ENCODE data around the gene ZNF783.

DNA sequence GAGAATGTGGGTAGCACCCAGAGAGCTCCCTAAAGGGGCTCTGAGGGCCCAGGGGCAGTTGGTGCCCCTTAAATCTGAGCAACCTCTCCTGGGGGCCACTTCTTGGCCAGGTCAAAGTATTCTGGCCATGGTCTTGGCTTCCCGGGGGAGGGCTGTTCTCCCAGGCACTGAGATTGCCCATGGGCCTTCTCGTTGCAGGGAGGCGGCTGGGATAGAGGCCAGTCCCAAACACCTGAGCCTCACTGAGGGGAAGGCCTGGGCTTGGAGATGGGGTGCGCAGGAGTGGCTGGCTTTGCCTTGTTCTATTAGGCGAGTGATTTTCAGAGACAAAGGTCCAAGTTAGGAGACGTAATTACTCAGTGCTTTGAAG lies 33.5 kb downstream of the ZNF783 start:
- no peak for TF ChIP-seq POLR2A (IDR thresholded peaks at IDR 0.05)
- TF ChIP-seq, protein P1, sequence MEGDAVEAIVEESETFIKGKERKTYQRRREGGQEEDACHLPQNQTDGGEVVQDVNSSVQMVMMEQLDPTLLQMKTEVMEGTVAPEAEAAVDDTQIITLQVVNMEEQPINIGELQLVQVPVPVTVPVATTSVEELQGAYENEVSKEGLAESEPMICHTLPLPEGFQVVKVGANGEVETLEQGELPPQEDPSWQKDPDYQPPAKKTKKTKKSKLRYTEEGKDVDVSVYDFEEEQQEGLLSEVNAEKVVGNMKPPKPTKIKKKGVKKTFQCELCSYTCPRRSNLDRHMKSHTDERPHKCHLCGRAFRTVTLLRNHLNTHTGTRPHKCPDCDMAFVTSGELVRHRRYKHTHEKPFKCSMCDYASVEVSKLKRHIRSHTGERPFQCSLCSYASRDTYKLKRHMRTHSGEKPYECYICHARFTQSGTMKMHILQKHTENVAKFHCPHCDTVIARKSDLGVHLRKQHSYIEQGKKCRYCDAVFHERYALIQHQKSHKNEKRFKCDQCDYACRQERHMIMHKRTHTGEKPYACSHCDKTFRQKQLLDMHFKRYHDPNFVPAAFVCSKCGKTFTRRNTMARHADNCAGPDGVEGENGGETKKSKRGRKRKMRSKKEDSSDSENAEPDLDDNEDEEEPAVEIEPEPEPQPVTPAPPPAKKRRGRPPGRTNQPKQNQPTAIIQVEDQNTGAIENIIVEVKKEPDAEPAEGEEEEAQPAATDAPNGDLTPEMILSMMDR (IDR thresholded peaks at IDR 0.05) = no peak
